Hematopoietic multipotent progenitor cell treated with erythropoietin and hydrocortisone succinate and interleukin-3 and kit ligand, for 8 days (in vitro differentiated cells): Measurements from ENCODE around the gene EML2.

Experiments
- DNase-seq: peaks from one replicate; pipeline ENCODE4 v3.0.0-alpha.2; 2015

Gene EML2

GRCh38 chr19:45585158-45585577 is 54.0 kb downstream of the EML2 start:
- DNase-seq: no peak

- peak; percentile 99 for DNase-seq
Measured at GRCh38 chr19:45584332-45585157, 54.7 kb downstream of the EML2 start, which contains the start of gene OPA3. Gene OPA3 (minus strand): TSS chr19:45584802. CDS start chr19:45584764, 38 bp downstream.

- no peak for DNase-seq
Measured at GRCh38 chr19:45581576-45581975, 57.6 kb downstream of the EML2 start.

GRCh38 chr19:45578861-45579260 is 60.3 kb downstream of the EML2 start:
- no peak for DNase-seq

GRCh38 chr19:45577111-45577905 is 61.9 kb downstream of the EML2 start:
- DNase-seq: no peak

GRCh38 chr19:45576682-45577081 is 62.5 kb downstream of the EML2 start:
- no peak for DNase-seq

GRCh38 chr19:45575216-45575615 is 64.0 kb downstream of the EML2 start:
- no peak for DNase-seq

GRCh38 chr19:45574526-45574925 is 64.7 kb downstream of the EML2 start:
- DNase-seq: no peak

GRCh38 chr19:45571457-45572220 is 67.6 kb downstream of the EML2 start:
- DNase-seq: no peak

GRCh38 chr19:45569619-45570421 is 69.4 kb downstream of the EML2 start:
- DNase-seq: peak; percentile 46

- DNase-seq: no peak
Measured at GRCh38 chr19:45568732-45569131, 70.5 kb downstream of the EML2 start.

GRCh38 chr19:45567609-45568008 is 71.6 kb downstream of the EML2 start:
- DNase-seq: no peak

- no peak for DNase-seq
Measured at GRCh38 chr19:45564131-45564780, 74.9 kb downstream of the EML2 start.

GRCh38 chr19:45560686-45561085 is 78.5 kb downstream of the EML2 start:
- DNase-seq: no peak

GRCh38 chr19:45560038-45560437 is 79.2 kb downstream of the EML2 start:
- DNase-seq: no peak
